NCI-H748 (cell line): ENCODE data around the gene CAMTA1.

Experiments
- DNase-seq: peaks from one replicate; lab custom pipeline; 2025; ENCODE audit not compliant: unreplicated experiment; lab: John Stamatoyannopoulos, UW

CAMTA1 gene

GRCh38 chr1:6996866-6997265, 211.6 kb downstream of the CAMTA1 start:
- no peak for DNase-seq

- no peak for DNase-seq
Observed at GRCh38 chr1:6998267-6998666, 213.0 kb downstream of the CAMTA1 start.

GRCh38 chr1:6999826-7000225, 214.6 kb downstream of the CAMTA1 start:
- no peak for DNase-seq

- no peak for DNase-seq
Observed at GRCh38 chr1:7000720-7001119, 215.5 kb downstream of the CAMTA1 start.

GRCh38 chr1:7002728-7003127, 217.5 kb downstream of the CAMTA1 start:
- DNase-seq = no peak

GRCh38 chr1:7003676-7004075, 218.4 kb downstream of the CAMTA1 start:
- DNase-seq = no peak

- DNase-seq = no peak
Observed at GRCh38 chr1:7004181-7004580, 218.9 kb downstream of the CAMTA1 start.

DNA sequence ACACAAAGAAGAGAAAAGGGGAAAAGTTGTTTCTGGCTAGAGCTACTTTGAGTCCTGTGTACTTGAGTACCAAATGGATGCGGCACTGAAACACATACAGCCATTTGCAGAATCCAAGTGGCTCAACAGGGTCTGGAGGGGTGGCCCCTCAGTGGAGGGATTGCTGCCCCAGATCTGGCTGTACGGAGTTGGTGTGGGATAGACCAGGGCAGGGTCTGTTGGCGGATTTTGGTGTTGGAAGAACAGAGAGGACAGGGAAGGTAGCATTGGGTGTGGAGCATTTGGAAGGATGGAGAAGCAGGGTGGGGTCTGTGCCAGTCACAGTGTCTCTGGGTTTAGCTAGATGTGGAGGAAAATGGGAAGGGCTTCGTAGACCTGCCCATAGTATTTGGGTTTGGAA, 220.5 kb downstream of the CAMTA1 start:
- no peak for DNase-seq

- DNase-seq = no peak
Observed at GRCh38 chr1:7006996-7007871, 222.0 kb downstream of the CAMTA1 start.

DNA sequence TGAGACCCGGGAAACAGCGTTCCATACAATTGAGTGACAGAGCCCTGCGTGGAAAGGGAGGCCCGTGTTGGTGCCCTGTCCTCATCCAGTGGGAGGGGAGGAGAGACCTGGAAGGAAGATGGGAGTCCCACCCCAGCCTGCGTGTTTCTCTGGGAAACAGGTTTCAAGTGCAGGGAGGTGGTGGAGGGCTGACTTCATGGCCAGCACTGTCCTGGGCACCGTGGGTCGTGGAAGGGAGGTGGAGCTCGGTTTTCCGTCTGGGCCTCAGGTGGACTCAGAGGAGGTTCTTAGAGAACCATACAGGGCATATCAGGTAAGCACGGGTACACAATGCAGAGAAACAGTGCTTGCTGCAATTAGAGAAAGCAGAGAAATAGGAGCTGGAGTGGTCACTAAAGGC, 222.6 kb downstream of the CAMTA1 start:
- DNase-seq = no peak

DNA sequence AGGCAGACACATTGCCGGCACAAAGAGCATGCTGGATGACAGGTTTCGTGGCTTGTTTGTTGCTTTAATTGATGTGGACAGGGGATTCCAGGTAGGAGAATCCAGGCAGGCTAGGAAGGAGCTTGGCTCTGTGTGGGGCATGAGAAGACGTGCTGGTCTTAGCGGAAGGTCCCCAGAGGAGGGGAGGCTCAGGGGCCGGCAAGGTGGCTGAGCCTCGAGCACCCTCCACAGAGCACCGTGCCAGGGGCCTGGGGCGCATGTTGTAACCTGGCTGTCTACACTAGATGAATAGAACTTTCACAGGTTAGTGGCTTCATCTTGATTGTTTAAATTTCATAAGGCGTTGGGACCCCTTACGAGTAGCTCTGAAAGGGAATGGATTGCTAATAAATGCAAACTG, 223.1 kb downstream of the CAMTA1 start:
- DNase-seq = no peak

DNA sequence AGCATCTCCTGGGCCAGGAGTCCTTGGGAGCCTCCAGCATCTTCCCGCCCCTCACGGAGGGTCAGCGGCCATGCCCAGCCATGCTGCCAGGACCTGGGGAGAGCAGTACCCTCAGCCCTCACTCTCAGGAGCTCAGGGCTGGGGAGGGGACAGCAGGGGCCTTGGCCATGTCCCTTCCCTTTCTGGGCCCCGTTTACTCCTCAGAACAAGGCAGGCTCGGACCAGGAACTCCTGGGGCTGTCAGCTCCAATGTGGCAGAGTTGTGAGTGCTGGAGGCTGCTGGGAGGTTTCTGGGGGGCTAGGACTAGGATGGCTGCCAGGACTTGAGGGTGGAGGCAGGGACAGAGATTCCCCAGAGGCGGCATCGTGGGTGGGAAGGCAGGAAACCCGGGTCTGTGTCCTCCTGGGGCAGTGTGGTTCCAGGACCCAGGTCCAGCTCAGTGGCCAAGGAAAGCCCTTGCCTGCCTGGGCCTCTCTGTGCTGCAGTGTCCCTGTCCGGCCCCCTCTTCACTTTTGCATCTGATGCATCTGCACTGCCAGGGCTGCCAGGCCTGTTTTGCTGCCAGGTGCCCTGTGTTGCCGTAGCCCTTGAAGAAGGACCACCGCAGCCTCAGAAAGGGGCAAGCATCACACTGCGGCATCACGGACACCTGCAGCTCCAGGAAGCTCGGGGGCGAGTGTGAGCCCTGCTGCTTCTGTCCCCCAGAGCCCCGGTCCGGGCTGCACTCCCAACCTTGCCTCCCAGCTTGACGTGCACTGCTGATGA, 223.9 kb downstream of the CAMTA1 start:
- DNase-seq = no peak

GRCh38 chr1:7009741-7010525, 224.7 kb downstream of the CAMTA1 start:
- DNase-seq = no peak

GRCh38 chr1:7010534-7011200, 225.4 kb downstream of the CAMTA1 start:
- no peak for DNase-seq

DNA sequence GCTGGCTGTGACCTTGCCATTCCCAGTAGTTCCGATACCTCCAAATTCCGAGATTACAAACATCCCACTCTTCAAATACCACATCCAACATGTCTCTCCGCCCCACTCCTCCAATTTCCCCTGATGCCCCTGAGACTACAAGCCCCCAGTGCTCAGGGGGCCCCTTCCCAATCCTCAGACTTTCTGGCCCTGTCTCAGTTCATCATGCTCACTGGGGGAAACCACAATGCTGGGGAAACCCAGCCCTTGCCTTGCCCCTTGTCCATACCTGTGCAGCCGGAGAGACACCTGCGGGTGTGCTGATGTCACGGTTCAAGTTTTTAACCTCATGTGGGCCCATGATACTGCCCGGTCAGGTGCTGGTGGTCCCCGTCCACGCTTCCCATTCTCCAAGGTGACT, 226.6 kb downstream of the CAMTA1 start:
- no peak for DNase-seq

GRCh38 chr1:7012461-7012924, 227.2 kb downstream of the CAMTA1 start:
- DNase-seq = no peak

DNA sequence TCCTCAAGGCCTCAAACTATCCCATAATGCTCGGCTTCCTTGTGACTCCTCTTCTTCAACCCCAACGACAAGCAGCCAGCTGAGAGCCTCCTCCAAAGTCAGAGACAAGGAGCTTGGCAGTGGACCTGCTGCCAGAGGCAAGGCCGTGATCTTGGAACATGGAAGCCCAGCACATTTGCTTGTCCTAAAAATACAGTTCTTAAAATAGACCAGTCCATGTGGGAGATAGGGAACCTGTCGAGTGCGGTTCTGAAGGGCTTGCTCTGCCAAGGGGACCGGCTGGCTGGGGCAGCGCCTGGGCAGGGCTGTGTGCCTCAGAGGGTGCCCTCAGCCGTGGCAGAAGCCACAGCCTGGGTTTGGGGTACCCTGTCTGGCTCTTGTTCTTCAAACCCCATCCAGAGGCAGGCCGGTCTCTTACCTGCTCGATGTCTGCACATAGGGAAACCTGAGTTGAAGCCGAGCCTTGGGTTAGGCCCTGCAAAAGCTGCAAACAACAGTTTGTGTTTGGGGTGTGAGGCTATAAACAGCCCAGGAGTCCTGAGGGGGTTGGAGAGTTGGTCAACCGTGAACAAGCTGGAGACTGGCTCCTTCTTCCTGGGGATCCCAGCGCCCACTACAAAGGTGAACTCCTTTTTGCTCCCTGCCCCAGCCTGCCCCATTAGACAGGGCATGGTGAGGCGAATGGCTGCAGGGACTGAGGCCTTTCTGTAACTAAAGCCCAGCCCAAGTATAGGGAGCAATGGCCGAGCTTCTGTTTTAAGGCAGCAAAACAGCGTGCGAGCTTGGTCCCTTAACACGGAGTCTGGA, 228.8 kb downstream of the CAMTA1 start:
- no peak for DNase-seq

GRCh38 chr1:7014640-7014930, 229.3 kb downstream of the CAMTA1 start:
- DNase-seq = no peak

GRCh38 chr1:7015022-7015421, 229.8 kb downstream of the CAMTA1 start:
- DNase-seq = no peak

- DNase-seq = no peak
Observed at GRCh38 chr1:7018351-7018750, 233.1 kb downstream of the CAMTA1 start.
